HG02571 (cell line): ENCODE results near the gene TMEM88.

Experiments used
- ATAC-seq: cut with Tn5 transposase; IDR thresholded peaks from one replicate; pipeline ENCODE4 v1.9.1; 2021; ENCODE audit warnings: mild to moderate bottlenecking, moderate library complexity; ENCODE audit not compliant: unreplicated experiment

TMEM88 gene

DNA sequence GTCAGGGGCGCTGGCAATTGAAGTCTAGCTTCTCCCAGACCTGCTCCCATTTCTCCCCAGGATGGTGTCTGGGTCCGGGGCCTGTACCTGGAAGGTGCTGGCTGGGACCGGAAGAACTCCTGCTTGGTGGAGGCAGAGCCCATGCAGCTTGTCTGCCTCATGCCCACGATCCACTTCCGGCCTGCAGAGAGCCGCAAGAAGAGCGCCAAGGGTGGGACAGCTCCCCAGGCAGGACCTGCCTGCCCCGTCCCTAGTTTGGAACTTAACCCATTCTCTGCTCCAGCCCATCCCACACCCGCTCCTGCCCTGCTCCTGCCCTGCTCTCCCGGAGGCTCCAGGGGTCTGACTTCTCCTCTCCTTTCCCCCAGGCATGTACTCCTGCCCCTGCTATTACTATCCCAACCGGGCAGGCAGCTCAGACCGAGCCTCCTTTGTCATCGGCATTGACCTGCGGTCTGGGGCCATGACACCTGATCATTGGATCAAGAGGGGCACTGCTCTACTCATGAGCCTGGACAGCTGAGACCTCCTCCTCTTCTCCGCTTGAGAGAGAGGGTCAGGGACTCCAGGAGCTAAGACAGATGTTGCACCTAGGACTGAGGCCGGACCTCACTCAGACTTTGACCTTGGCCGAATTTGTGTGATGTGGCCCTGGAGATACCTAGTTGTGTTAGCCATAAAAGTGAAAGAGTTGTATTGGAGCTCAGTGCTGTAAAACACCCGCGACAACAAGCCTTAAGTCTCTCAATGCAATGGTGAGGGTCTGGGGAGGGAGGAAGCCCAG lies 21.7 kb upstream of the TMEM88 start:
- ATAC-seq: no peak

DNA sequence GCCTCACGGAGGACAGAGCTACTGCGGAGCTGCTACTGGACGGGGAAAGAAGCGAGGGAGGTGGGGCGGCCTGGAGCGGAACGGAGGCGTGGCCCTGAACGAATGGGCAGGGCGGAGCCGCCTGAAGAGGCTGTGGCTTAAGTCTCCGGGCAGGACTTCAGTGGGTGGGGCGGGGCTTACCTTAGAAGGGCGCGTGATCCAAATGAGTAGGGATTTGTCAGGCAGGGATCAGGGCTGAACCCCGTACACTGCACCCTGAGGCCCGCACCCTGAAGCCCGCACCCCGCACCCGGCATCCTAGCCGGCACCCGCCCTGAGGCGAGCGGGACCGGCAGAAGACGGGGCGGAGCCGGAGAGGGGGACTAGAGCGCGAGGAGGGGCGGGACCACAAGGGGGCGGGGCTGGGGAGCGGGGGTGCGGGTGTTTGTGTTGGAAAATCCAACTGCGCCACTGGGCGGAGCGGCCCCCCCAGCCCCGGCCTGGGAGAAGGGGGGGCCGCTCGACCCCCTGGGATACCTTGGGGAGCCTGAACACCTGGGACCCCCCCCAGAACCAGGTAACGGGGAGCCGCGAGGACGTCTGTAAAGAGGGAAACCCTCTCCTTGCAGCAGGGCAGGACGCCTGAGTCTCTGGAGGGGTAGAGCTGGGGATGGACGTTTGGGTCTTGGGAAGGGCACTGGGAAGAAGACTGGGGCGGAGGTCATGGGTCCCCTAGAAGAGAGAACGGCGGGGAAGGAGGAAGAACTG lies 20.9 kb upstream of the TMEM88 start, which contains the start of gene KDM6B:
TSS of gene KDM6B (plus strand) at position 423 of the 747 bp plus-strand sequence. CDS start 11,338 bp downstream, outside the sequence.
- peak; percentile 43 for ATAC-seq

DNA sequence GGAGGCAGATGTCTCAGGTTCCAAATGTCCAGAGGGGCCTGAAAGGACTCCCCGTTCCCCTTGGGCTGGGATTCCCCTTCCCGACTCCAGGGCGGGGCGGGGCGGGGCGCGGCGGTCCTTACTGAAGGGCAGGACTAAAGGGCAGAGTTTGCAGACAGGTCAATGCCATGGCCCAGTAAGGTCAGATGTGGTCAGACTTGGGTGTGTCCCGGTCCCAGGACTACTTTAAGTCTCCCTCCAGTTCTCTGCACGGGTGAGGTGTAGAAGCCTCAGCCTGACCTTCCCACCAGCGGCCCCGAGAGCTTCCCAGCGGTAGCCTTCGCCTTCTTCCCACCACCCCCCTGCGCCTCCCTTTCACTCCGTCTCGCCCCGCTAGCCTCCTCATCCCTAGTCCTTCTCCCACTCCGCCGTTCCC lies 20.3 kb upstream of the TMEM88 start:
- no peak for ATAC-seq

DNA sequence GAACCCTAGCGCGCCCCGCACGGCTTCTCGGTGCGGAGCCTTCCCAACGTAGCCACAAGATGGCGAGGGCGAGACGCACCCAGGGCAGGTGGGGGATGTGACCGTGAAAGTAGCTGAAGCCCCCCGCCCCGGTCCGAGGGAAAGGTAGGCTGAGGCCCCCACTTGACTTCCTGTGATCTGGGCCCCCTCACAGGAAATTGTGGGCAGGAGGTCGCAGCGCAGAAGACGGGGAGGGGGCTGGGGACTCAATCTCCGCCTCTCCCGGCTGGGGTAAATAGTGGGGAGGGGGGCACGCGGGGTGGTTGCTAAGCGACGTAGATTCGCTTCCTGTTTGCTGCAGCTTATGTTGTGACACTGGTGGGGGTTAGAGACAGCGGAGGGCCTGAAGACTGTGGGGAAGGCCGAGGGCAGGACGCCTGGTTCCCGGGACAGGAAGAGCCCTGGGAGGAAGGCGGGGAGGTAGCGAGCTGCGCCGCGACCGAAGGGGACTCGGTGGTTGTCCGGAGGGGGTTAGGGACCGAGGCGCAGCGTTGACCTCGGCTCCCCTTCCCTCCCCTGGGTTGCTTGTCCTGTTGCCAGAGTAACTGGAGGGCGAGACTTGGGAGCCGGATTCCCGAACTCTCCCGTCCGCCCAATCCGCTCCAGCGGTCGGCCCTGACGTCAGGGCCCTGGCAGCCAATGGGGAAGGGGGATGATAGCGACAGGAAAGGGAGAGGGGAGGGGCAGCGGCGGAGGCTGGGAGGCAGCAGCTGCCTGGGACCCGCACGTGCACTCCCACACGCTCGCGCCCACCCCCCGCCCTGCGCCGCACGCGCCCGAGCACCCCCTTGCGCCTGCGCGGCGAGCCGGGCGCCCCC lies 19.7 kb upstream of the TMEM88 start:
- ATAC-seq: peak; percentile 36

DNA sequence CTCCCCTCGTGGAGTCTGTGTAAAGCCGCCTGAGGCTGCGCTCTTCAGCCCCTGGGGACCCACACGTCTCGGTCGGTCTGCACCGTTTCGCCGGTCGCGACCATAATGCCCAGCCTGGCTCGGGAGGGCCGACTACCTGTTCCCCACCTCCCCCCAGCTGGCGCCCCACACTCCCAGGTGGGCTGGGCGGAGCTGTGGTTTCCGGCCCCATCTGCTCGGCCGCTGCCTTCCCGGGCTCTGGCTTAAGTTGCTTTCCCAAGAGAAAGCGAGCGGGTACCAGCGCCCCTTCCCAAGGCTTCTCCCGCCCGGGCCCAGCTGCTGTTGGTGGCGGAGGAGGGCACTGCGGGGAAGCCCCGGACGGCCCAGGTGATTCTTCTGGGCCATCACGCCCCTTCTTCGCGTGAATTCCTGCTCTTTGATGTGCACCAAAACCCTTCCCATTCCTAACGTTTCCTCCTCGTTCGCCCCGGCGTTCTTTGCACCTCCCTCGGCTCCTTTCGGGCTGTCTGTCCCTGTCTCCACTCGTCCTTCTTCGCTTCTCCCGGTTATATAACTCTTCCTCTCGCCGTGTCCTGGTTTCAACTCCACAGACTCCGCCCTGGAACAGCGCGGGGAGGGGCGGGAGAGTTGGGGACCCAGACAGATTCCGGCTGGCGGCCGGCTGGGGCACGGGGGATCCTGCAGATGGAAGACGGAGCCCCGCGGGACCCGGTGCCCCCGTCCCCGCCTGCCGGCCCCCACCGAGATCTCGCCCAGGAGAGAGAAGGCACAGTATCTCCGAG lies 18.9 kb upstream of the TMEM88 start:
- peak; percentile 25 for ATAC-seq

DNA sequence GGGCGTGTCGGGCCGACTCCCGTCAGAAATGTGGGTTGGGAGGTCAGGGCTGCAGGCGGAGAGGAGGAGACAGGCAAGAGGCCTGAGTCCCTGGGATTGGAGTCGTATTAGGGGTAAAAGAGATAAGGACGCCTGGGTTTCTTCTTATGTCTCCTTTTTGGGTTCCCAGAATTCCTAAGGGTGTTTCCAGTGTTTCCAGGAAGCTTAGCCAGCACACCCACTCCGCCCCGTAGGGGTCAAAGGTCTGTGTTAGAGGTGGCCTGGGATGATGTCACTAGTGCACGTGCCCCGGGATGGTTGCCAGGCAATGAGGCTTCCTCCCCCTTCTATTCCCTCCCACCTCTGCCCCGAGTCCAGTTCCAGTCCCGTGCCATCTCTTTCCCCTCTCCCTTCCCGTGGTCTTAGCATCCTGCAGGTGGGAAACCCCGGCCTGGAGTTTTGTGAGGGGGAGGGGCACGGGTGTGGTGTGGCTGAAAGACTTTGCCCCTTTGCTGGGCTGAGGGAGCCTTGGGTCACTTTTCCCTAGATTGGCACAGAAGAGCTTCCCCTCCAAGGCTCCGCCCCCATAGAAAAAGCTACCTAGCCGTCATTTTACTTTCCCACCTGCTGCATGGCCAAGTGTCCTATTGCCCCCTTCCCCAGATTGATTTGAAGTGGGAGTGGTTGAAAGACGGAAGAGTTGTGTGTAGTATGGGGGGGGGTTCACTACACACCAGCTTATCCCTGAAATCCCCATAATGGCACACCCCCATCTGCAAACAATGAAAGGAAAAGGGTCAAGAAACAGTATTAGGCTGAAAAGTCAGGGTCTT lies 18.1 kb upstream of the TMEM88 start:
- ATAC-seq: no peak

DNA sequence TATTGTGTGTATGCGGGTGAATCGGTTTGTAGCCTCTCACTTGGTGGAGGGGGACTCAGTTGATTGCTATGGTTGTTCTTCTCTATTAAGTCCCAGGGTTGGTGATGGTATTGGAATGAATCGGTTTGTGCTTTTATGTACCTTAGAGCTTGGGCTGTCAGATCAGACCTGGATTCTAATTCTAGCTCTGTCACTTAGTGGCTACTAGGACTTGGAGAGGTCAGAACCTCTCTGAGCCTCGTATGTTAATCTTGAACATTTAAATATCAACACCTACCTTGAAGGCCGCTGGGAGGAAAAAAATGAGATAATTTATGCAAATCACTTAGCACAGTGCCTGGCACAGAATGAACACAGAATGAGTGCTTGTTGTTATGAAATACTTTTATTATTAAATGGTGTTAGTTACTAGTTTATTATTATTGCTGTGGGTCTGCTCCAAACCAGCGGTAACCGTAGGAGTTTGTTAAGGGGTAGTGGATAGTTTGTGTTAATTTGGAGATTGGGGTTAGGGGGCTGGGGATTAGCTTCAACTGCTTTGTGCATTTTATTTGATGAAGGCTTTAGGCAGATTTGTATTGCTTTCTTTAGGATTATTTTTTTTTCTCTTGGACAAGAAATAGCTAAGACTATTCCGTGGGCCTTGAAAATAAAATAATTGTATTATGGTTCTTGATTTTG lies 17.3 kb upstream of the TMEM88 start:
- ATAC-seq: no peak

DNA sequence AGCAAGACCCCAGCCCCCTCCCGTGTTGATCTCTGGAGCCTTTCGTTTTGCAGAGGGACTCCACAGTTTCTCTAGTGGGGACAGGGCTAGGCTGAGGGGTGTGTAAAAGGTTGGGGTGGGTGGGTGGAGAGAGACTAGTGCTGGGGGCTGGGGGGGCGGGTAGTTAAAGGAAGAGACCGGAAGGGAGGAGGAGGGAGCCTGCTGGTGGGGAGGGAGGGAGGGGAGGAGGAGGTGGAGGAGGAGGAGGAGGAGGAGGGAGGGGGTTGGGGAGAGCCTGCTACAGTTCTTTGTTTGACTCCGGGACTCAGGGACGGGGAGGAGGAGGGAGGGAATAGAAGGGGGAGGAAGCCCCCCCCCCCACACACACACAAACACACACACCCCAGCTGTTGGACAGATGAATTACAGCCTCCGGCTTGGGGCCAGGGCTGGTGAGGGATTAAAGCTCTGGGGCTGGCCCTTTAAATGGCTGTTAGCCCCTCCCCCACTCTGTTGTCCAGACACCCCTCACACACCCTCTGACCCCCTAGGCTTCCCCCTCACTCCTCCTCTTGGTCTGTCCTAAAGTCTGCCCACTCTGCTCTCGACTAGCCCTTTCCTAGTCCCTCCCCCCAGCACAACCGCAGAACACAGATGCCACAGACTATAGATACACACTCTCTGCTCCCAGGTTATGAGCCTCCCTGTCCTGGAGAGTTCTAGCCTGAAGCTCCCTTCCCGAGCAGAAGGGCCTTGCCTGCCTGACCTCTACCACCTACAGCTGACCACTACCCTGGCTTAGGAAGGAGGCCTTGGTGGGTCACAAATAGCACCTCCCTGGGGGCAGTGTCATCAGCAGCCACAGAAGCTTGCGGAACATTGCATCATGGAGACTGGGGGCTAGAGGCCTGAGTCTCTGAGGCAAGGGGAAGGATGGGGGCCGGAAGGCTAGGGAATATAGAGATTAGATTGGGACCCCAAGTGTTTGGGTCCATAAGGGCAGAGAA lies 16.5 kb upstream of the TMEM88 start:
- no peak for ATAC-seq

DNA sequence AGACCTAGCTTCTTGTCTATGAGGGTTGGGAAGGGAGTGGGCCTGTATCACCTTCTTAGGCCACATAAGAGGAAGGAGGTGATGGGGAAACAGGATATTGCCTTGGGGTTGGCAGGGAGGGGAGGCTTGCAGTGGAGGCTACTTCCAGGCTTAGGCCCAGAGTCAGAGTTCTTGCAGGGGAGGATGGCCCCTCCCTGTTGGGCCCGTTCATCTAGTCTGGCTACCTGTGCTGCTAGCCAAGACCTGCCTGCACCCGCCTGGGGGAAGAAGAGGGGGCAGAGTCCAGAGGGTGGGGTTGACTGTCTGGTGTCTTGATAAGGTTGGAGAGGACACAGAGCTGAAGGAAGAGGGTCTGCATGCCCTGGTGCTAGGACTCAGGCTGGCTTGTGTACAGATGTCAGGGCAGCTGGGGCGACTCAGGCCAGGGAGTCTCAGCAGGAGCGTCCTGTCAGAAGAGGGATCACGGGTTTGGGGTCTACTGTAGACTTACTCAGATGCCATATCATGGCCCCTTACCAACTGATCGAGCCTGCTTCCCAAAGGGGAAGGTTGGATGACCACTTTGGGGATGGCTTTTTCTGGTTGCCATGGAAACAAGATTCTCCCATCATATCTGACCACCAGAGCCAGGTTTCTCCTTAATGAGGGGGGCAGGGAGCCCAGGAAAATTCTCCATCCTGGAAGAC lies 15.5 kb upstream of the TMEM88 start:
- no peak for ATAC-seq

DNA sequence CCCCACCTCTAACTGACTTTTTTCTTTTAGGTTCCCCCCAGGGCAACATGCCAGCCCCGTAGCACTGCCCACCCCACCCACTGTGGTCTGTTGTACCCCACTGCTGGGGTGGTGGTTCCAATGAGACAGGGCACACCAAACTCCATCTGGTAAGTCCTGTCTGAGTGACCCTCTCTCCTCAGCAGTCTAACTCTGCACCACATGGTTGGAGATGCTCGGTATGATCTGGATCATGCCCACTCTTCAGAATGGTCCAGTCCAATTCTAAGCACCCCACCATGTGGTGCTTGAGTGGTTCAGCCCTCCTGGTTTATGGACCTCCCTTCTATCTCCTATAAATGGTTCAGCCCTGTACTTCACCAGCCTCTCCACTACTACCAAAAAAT lies 15.0 kb upstream of the TMEM88 start:
- no peak for ATAC-seq

DNA sequence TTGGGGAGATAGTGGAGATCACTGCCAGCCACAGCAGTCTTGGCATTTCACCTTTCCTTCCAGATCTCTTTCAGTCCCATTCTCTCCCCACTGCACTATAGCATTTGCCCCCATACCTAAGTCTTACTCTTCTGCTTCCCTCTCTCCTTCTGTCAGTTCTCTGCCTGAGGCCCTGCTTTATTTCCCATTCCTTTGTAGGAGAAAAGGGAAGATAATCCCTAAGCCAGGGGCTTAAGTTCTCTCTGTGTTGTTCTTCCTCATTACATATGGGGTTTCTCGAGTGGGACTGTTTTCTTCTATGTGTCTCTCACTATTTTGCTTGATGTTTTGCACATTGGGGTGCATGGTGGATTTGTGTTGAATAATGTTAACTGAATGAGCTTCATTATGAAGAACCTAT lies 14.4 kb upstream of the TMEM88 start:
- ATAC-seq: no peak

DNA sequence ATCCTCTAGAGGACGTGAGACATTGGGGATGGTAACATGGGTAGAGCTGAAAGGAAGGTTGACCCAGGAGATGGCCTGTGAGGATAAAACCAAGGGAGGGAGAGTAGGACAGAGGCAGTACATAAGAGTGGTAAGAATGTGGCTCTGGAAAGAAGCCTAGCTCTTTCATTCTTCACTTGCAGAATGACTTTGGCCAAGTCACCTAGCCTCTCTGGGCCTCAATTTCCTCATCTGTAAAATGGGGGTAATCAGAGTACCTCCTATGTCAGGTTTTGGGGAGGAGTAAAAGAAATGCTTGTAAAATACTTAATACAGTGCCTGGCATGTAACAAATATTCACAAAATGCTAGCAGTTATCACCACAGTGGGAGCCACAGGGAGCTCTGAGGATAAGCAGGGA lies 14.0 kb upstream of the TMEM88 start:
- ATAC-seq: no peak

DNA sequence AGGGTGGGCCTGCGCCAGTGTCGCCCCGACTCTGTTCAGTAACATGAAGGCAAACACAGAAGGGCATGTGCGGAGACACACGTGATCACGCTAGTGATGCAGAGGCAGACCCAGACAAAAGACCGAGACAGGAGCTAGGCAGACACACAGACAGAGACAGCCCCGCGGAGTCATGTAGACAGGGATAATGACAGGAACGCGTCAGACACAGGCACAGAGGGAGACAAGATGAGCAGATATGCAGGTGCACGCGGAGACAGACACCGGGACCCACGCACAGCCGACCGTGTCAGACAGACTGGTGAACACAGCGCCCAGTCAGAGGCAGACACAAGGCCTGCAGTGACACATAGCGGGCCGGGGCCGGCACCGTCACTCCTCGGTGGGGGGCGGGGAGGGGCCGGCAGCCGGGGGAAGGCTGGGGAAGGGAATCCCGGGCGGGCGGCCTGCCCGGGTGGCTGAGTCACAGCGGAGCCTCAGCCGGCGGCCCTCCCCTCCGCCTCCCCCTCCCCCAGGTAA lies 13.4 kb upstream of the TMEM88 start:
- ATAC-seq: peak; percentile 4

DNA sequence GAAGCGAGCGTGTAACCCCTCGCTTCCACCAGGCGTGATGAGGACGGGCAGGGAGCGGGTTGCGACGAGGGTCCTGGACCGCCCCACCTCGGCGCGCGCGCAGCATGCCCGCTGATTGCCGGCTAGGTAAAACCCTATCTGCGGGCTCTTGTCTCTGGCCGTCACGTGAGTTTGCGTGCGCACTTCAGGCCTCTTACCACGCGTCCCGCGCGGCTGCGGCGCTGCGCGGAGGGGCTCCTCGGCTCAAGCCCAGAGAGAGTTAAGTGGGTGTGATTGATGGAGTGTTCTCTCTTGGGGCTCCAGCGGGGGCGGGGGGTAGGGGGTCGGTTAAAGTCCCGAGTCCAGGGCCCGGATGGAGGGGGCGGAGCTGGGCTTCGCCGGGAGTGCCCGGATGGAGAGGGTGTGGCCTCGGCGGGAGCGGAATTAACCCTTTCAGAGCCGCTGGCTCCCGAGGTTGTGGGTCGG lies 12.9 kb upstream of the TMEM88 start:
- ATAC-seq: peak; percentile 11

DNA sequence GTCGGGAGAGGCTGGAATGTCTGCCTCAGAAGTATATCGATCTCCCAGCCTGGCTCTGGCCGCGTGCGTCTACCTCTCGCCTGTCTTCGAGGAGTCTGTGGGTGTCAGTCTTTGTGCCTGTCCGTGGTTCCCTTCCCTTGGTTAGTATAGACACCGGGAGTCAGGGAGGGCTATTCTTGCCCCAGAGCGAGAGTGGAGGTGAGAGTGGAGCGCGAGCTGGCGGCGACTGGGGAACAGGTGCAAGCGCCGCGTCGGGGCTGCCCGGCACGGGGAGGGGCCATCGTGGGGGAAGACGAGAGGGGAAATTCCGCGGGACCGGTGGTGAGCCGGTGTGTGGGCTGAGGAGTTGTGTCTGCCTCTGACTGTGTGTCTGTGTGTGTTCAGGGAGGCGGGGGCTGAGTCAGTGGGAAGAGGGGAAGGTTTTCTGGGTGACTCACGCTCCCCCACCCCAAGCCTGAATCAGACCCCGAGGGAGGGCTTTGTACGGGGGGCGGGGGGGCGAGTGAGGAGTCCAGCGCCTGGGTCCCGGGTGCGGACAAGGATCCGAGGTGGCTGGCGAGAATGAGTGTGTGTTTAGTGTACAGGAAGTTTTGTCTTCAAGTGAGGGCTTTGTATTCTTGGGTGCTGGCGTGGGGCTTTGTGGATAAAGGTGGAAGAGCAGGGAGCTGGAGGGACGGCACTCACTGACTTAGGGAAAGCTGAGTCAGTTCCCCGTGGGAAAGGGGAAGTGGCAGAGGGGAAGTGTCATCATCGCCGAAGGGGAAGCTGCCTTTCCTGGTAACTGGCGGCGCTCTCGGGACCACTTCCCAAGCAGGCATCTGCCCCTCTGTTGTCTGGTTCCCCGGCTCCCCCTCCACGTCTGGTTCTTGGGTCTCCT lies 12.2 kb upstream of the TMEM88 start:
- peak; percentile 22 for ATAC-seq

DNA sequence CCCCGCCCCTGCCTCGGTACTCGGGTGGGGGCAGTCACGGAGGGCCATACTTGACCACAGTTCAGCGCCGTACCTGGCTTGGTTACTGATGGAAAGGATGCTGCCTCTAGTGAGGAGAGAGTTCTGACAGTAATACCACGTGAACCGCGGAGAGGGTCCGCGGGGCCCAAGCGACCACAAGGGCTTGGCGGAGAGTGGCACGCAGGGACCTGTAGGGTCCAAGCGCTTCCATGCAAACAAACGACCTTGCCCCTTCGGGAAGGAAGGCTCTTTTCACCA lies 11.7 kb upstream of the TMEM88 start:
- no peak for ATAC-seq
